Mucosa of rectum (tissue), 2 donors: ENCODE results near the gene ARID1A.

Source experiments
- H3K27ac ChIP-seq, 2 donors: one replicate each; pipeline ENCODE4 v1.7.0; 2013; ENCODE audit warnings: inconsistent platforms in 2 of 2, low read depth in 2 of 2, low read length in 2 of 2
- H3K27me3 ChIP-seq, 2 donors: one replicate each; pipeline ENCODE4 v1.7.0; 2013; ENCODE audit warnings: low read length in 2 of 2; ENCODE audit not compliant: control insufficient read depth in 2 of 2, insufficient read depth in 2 of 2
- H3K36me3 ChIP-seq, 2 donors: one replicate each; pipeline ENCODE4 v1.7.0; 2013; ENCODE audit warnings: low read length in 2 of 2; ENCODE audit not compliant: control insufficient read depth in 2 of 2, insufficient read depth in 2 of 2
- H3K4me1 ChIP-seq, 2 donors: one replicate each; pipeline ENCODE4 v1.7.0; 2013; ENCODE audit warnings: low read length in 2 of 2, mild to moderate bottlenecking in 1 of 2; ENCODE audit not compliant: control insufficient read depth in 2 of 2, insufficient read depth in 2 of 2
- H3K4me3 ChIP-seq, 2 donors: one replicate each; pipeline ENCODE4 v1.7.0; 2013; ENCODE audit warnings: low read length in 2 of 2
- H3K9ac ChIP-seq, 2 donors: one replicate each; pipeline ENCODE4 v1.7.0; 2013; ENCODE audit warnings: low read length in 2 of 2, low read depth in 1 of 2, mild to moderate bottlenecking in 1 of 2
- H3K9me3 ChIP-seq, 2 donors: one replicate each; pipeline ENCODE4 v1.7.0; 2013; ENCODE audit warnings: low read length in 2 of 2; ENCODE audit not compliant: control insufficient read depth in 2 of 2
- donor health status: healthy.
- donor health status: Normal muscosa, but diverticular disease.

ARID1A gene

GRCh38 chr1:26690576-26691031 is 5.2 kb upstream of the ARID1A start:
- peaks cover 29 to 30% of the 10 kb centered on the region in 2 donors for H3K4me1 ChIP-seq
- H3K27ac ChIP-seq = peak overlapping the region in 1 of 2 donors; percentile 30
- no peaks in the 10 kb centered on the region for H3K36me3 ChIP-seq

GRCh38 chr1:26692211-26692792 is 3.5 kb upstream of the ARID1A start:
- Histone ChIP-seq H3K9ac (peak overlapping the region; percentile 70 to 93), H3K27me3 (no peaks in the 10 kb centered on the region), H3K4me1 (peaks cover 29 to 30% of the 10 kb centered on the region in 2 donors), H3K9me3 (no peaks in the 10 kb centered on the region), H3K27ac (peak overlapping the region; percentile 94 to 97), H3K36me3 (no peaks in the 10 kb centered on the region), H3K4me3 (peak overlapping the region; percentile 87 to 88)

More at GRCh38 chr1:26690576-26691031, 5.2 kb upstream of the ARID1A start:
- H3K9ac ChIP-seq = no peak overlapping the region
- H3K27me3 ChIP-seq = no peaks in the 10 kb centered on the region
- H3K4me3 ChIP-seq = no peak overlapping the region
- H3K9me3 ChIP-seq = no peaks in the 10 kb centered on the region

GRCh38 chr1:26692793-26693490 is 2.9 kb upstream of the ARID1A start:
- Histone ChIP-seq H3K36me3 (no peaks in the 10 kb centered on the region), H3K4me1 (peaks cover 29 to 30% of the 10 kb centered on the region in 2 donors), H3K27ac (peak overlapping the region; percentile 94 to 97), H3K4me3 (peak overlapping the region; percentile 87 to 88), H3K9me3 (no peaks in the 10 kb centered on the region), H3K27me3 (no peaks in the 10 kb centered on the region), H3K9ac (peak overlapping the region; percentile 70 to 93)

- no peaks in the 10 kb centered on the region for H3K27me3 ChIP-seq
- no peaks in the 10 kb centered on the region for H3K9me3 ChIP-seq
- no peaks in the 10 kb centered on the region for H3K36me3 ChIP-seq
- peak overlapping the region; percentile 87 to 88 for H3K4me3 ChIP-seq
- H3K27ac ChIP-seq = peak overlapping the region; percentile 94 to 97
- peak overlapping the region; percentile 70 to 93 for H3K9ac ChIP-seq
- H3K4me1 ChIP-seq = peaks cover 30 to 37% of the 10 kb centered on the region in 2 donors
Observed at GRCh38 chr1:26693599-26694572, 1.9 kb upstream of the ARID1A start.

GRCh38 chr1:26694638-26695355 is 1.0 kb upstream of the ARID1A start:
- Histone ChIP-seq H3K27me3 (no peaks in the 10 kb centered on the region), H3K36me3 (no peaks in the 10 kb centered on the region), H3K9me3 (no peaks in the 10 kb centered on the region), H3K4me1 (peaks cover 36 to 44% of the 10 kb centered on the region in 2 donors), H3K27ac (peak overlapping the region; percentile 92 to 97), H3K4me3 (peak overlapping the region; percentile 80 to 88), H3K9ac (peak overlapping the region; percentile 72 to 75)

GRCh38 chr1:26696119-26696653 is 371 bp downstream of the ARID1A start:
- Histone ChIP-seq H3K36me3 (no peaks in the 10 kb centered on the region), H3K4me3 (peak overlapping the region; percentile 70 to 72), H3K27me3 (no peaks in the 10 kb centered on the region), H3K27ac (peak overlapping the region; percentile 92 to 97), H3K9ac (peak overlapping the region; percentile 70 to 85), H3K4me1 (peaks cover 33 to 52% of the 10 kb centered on the region in 2 donors), H3K9me3 (no peaks in the 10 kb centered on the region)

- Histone ChIP-seq H3K36me3 (no peaks in the 10 kb centered on the region), H3K27me3 (no peaks in the 10 kb centered on the region), H3K9ac (peak overlapping the region; percentile 70 to 85), H3K4me1 (peaks cover 36 to 56% of the 10 kb centered on the region in 2 donors), H3K4me3 (peak overlapping the region; percentile 70 to 72), H3K27ac (peak overlapping the region; percentile 92 to 97), H3K9me3 (no peaks in the 10 kb centered on the region)
Observed at GRCh38 chr1:26696654-26697430, 1.0 kb downstream of the ARID1A start.

GRCh38 chr1:26697431-26697977 is 1.7 kb downstream of the ARID1A start:
- no peaks in the 10 kb centered on the region for H3K9me3 ChIP-seq
- H3K9ac ChIP-seq = peak overlapping the region; percentile 71 to 85
- H3K4me3 ChIP-seq = peak overlapping the region; percentile 70 to 72
- H3K27ac ChIP-seq = peak overlapping the region; percentile 92 to 97
- peaks cover 40 to 58% of the 10 kb centered on the region in 2 donors for H3K4me1 ChIP-seq
- H3K27me3 ChIP-seq = no peaks in the 10 kb centered on the region
- no peaks in the 10 kb centered on the region for H3K36me3 ChIP-seq
